ENCODE measurements around the gene RSBN1. TPM values are rescaled to one million over a fixed set of nuclear protein-coding genes. Genes with fewer than 3 reads are reported as not detected.

RSBN1 gene
- total RNA-seq, 1 experiment from 2014 or later = 9.9 TPM

DNA sequence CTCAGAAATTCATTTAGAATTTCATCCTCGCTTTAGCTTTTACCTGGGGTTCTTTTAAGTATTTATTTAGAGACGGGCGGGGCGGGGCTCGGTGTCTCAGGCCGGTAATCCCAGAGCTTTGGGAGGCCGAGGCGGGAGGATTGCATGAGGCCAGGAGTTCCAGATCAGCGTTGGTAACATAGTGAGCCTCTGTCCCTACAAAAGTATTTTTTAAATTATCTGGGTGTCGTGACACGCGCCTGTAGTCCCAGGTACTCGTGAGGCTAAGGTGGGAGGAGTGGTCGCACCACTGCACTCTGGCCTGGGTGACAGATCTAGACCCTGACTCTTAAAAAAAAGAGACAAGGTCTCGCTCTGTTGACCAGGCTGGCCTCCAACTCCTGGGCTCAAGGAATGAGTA, 942 bp upstream of the RSBN1 start:
- Mint-ChIP-seq H3K27me3 (ENCODE audit: unreplicated experiment) (no peaks in the 10 kb centered on the region), H3K36me3 (ENCODE audit: insufficient read depth, unreplicated experiment) (peaks cover 25% of the 10 kb centered on the region), H3K27ac (ENCODE audit: unreplicated experiment) (peak overlapping the region; percentile 92), H3K9me3 (ENCODE audit: low read depth, unreplicated experiment) (no peaks in the 10 kb centered on the region), H3K4me1 (ENCODE audit: low read depth, unreplicated experiment) (no peaks in the 10 kb centered on the region), H3K4me3 (ENCODE audit: low read depth, unreplicated experiment) (peak overlapping the region; percentile 92)
- TF ChIP-seq, protein P1, sequence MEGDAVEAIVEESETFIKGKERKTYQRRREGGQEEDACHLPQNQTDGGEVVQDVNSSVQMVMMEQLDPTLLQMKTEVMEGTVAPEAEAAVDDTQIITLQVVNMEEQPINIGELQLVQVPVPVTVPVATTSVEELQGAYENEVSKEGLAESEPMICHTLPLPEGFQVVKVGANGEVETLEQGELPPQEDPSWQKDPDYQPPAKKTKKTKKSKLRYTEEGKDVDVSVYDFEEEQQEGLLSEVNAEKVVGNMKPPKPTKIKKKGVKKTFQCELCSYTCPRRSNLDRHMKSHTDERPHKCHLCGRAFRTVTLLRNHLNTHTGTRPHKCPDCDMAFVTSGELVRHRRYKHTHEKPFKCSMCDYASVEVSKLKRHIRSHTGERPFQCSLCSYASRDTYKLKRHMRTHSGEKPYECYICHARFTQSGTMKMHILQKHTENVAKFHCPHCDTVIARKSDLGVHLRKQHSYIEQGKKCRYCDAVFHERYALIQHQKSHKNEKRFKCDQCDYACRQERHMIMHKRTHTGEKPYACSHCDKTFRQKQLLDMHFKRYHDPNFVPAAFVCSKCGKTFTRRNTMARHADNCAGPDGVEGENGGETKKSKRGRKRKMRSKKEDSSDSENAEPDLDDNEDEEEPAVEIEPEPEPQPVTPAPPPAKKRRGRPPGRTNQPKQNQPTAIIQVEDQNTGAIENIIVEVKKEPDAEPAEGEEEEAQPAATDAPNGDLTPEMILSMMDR (IDR thresholded peaks at IDR 0.05; ENCODE audit: unreplicated experiment) = no peak
- intact Hi-C loops (cut with micrococcal nuclease; ENCODE audit: unreplicated experiment) = no loop called here
- CTCF ChIA-PET = no interaction called here
- DNase-seq = no peak
- no TSS peak for BruUV-seq (replicated peaks)

DNA sequence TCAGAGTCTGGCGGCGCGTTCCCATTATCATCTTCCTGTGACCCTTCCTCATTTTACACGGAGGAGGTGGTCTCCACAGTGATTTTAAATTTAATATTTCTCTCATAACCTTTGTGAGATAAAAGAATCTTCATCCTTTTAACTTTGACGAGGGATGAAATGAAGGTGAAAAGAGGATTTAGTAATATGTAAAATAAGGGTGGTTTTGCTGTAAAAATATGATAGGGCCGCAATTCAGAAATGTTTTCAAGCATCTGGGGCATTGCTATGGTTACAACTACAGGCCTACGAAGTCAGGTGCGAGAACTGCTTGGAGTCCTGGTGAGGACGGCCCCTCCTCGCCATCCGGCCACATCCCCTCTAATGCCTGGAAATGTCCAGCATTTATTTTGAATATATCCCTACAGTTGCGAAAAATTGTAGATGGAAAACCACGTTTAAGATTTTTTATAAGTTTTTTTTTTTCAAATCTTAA, 422 bp upstream of the RSBN1 start:
- CTCF ChIA-PET = interaction anchor here (0.6 to 1.0 kb wide), 2 partner anchors 53 to 120 kb away, joined by 3 read pairs; no protein-coding TSS in a partner anchor
- H3K27ac Mint-ChIP-seq (ENCODE audit: unreplicated experiment) = peak overlapping the region; percentile 92
- TSS peak; percentile 98 for BruUV-seq (replicated peaks)
- no peaks in the 10 kb centered on the region for H3K27me3 Mint-ChIP-seq (ENCODE audit: unreplicated experiment)
- no peaks in the 10 kb centered on the region for H3K4me1 Mint-ChIP-seq (ENCODE audit: low read depth, unreplicated experiment)
- intact Hi-C loops (cut with micrococcal nuclease; ENCODE audit: unreplicated experiment) = no loop called here
- peak overlapping the region; percentile 92 for H3K4me3 Mint-ChIP-seq (ENCODE audit: low read depth, unreplicated experiment)
- no peaks in the 10 kb centered on the region for H3K9me3 Mint-ChIP-seq (ENCODE audit: low read depth, unreplicated experiment)
- no peak for DNase-seq
- TF ChIP-seq, protein P1 (IDR thresholded peaks at IDR 0.05; ENCODE audit: unreplicated experiment) = no peak
- H3K36me3 Mint-ChIP-seq (ENCODE audit: insufficient read depth, unreplicated experiment) = peaks cover 25% of the 10 kb centered on the region

DNA sequence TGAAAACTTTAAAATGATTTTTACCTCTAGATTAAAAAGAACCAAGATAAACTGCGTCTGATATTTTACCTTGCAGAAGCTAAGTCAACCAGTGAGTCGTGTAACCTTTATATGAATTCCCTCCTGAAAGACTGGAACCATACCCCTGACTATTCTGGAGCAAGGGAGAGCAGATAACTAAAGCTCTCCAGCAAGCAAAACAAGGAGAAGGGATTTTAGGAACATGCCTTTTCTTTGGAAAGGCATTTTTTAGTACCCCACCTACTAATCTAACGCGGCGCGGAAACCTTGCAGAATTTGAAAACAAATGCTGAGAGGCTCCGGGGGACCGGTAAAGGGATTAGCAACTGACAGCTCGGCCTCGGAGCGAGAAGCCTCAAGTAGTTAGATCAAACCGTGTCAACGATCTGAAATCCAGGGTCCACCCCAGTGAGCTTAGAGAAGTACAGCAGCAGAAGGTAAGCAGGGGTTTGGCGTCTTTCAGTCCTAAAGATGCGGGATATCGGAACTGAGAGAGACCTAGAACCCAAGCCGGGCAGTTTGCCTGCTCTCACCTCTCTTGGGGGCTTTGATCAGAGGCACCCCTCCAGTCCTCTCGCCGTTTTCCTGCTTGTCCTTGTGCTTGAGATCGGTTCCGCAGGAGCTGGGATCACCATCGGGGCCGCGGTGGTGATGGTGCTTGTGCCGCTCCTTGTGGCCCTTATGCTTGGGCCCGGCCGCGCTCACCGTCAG, 954 bp downstream of the RSBN1 start:
- peaks cover 25% of the 10 kb centered on the region for H3K36me3 Mint-ChIP-seq (ENCODE audit: insufficient read depth, unreplicated experiment)
- H3K4me1 Mint-ChIP-seq (ENCODE audit: low read depth, unreplicated experiment) = no peaks in the 10 kb centered on the region
- no peaks in the 10 kb centered on the region for H3K9me3 Mint-ChIP-seq (ENCODE audit: low read depth, unreplicated experiment)
- CTCF ChIA-PET = no interaction called here
- H3K27ac Mint-ChIP-seq (ENCODE audit: unreplicated experiment) = peak overlapping the region; percentile 92
- H3K27me3 Mint-ChIP-seq (ENCODE audit: unreplicated experiment) = no peaks in the 10 kb centered on the region
- peak overlapping the region; percentile 92 for H3K4me3 Mint-ChIP-seq (ENCODE audit: low read depth, unreplicated experiment)
- no peak for DNase-seq
- TSS peak; percentile 30 for BruUV-seq (replicated peaks)
- TF ChIP-seq, protein P1 (IDR thresholded peaks at IDR 0.05; ENCODE audit: unreplicated experiment) = no peak
- intact Hi-C loops (cut with micrococcal nuclease; ENCODE audit: unreplicated experiment) = no loop called here

GRCh38 chr1:113809670-113810602, 2.3 kb downstream of the RSBN1 start:
- no peak for DNase-seq
- H3K27ac Mint-ChIP-seq (ENCODE audit: unreplicated experiment) = peak overlapping the region; percentile 61
- BruUV-seq (replicated peaks) = no TSS peak
- peak overlapping the region; percentile 92 for H3K4me3 Mint-ChIP-seq (ENCODE audit: low read depth, unreplicated experiment)
- H3K9me3 Mint-ChIP-seq (ENCODE audit: low read depth, unreplicated experiment) = no peaks in the 10 kb centered on the region
- peaks cover 32% of the 10 kb centered on the region for H3K36me3 Mint-ChIP-seq (ENCODE audit: insufficient read depth, unreplicated experiment)
- TF ChIP-seq, protein P1 (IDR thresholded peaks at IDR 0.05; ENCODE audit: unreplicated experiment) = no peak
- no peaks in the 10 kb centered on the region for H3K4me1 Mint-ChIP-seq (ENCODE audit: low read depth, unreplicated experiment)
- no peaks in the 10 kb centered on the region for H3K27me3 Mint-ChIP-seq (ENCODE audit: unreplicated experiment)
- intact Hi-C loops (cut with micrococcal nuclease; ENCODE audit: unreplicated experiment) = no loop called here
- CTCF ChIA-PET = interaction anchor here (0.7 kb wide), 1 partner anchor 114 kb away, joined by 4 read pairs; no protein-coding TSS in a partner anchor
